ENCODE results near the gene ADD3.
A peak's percentile ranks its signal among the peaks of the same experiment; 100 is the strongest.

ADD3 gene

GRCh38 chr10:110151467-110151866 is 143.7 kb downstream of the ADD3 start:
- CTCF ChIA-PET: interaction anchor here (0.5 kb wide), 1 partner anchor 136 kb away, joined by 3 read pairs; no protein-coding TSS in a partner anchor
- TF ChIP-seq ZNF639 (tag by site-specific recombination; IDR thresholded peaks at IDR 0.05): no peak
- TF ChIP-seq ZNF140 (tag by site-specific recombination; IDR thresholded peaks at IDR 0.05): no peak
- TF ChIP-seq ZNF23 (tag by site-specific recombination; IDR thresholded peaks at IDR 0.05; ENCODE audit: borderline replicate concordance): no peak
- no peak for TF ChIP-seq ZNF600 (tag by site-specific recombination; IDR thresholded peaks at IDR 0.05)
- TF ChIP-seq ZNF610 (tag by site-specific recombination; IDR thresholded peaks at IDR 0.05; ENCODE audit: borderline replicate concordance): no peak
- TF ChIP-seq ZNF768 (tag by site-specific recombination; IDR thresholded peaks at IDR 0.05): no peak
- TF ChIP-seq KLF1 (tag by site-specific recombination; IDR thresholded peaks at IDR 0.05): peak; percentile 34; the same call in 1 of the 2 replicates
- POLR2A ChIA-PET: no interaction called here

GRCh38 chr10:110151971-110152370 is 144.2 kb downstream of the ADD3 start:
- no peak overlapping the region for H3K4me3 ChIP-seq (ENCODE audit: low read depth, low read length)
- H3K4me1 ChIP-seq (ENCODE audit: control insufficient read depth, insufficient read depth, low read length): no peaks in the 10 kb centered on the region
- H3K27ac ChIP-seq (ENCODE audit: extremely low read depth, low read depth, low read length): no peak overlapping the region
- H3K36me3 ChIP-seq (ENCODE audit: control insufficient read depth in 2 of 2, insufficient read depth in 1 of 2, low read length in 2 of 2): no peaks in the 10 kb centered on the region
- ChIA-PET CTCF (no interaction called here), POLR2A (no interaction called here)
- no peak for TF ChIP-seq ZNF280D (tag by site-specific recombination; IDR thresholded peaks at IDR 0.05)
- TF ChIP-seq ZXDB (tag by site-specific recombination; IDR thresholded peaks at IDR 0.05): no peak
- no peak for TF ChIP-seq ZNF248 (tag by site-specific recombination; IDR thresholded peaks at IDR 0.05)
- no peak for TF ChIP-seq HOXC10 (CRISPR knock-in tag; IDR thresholded peaks at IDR 0.05)
- TF ChIP-seq ZNF555 (tag by site-specific recombination; conservative IDR thresholded peaks at IDR 0.05): no peak
- no peak for TF ChIP-seq ZBTB44 (tag by site-specific recombination; IDR thresholded peaks at IDR 0.05)
- H3K9me3 ChIP-seq (ENCODE audit: control insufficient read depth, insufficient read depth, low read depth, low read length): no peaks in the 10 kb centered on the region

More at GRCh38 chr10:110151467-110151866, 143.7 kb downstream of the ADD3 start:
- Histone ChIP-seq H3K9me3 (ENCODE audit: control insufficient read depth, insufficient read depth, low read depth, low read length) (no peaks in the 10 kb centered on the region), H3K4me1 (ENCODE audit: control insufficient read depth, insufficient read depth, low read length) (no peaks in the 10 kb centered on the region), H3K27ac (ENCODE audit: extremely low read depth, low read depth, low read length) (no peak overlapping the region), H3K36me3 (ENCODE audit: control insufficient read depth in 2 of 2, insufficient read depth in 1 of 2, low read length in 2 of 2) (no peaks in the 10 kb centered on the region), H3K4me3 (ENCODE audit: low read depth, low read length) (no peak overlapping the region)

- POLR2A ChIA-PET: no interaction called here
- CTCF ChIA-PET: interaction anchor here (0.9 to 1.0 kb wide), 2 partner anchors 14 to 15 kb away, joined by 3 read pairs; no protein-coding TSS in a partner anchor
- no peak overlapping the region for H3K27ac ChIP-seq (ENCODE audit: extremely low read depth, low read depth, low read length)
- H3K4me3 ChIP-seq (ENCODE audit: low read depth, low read length): no peak overlapping the region
- no peaks in the 10 kb centered on the region for H3K4me1 ChIP-seq (ENCODE audit: control insufficient read depth, insufficient read depth, low read length)
- H3K36me3 ChIP-seq (ENCODE audit: control insufficient read depth in 2 of 2, insufficient read depth in 1 of 2, low read length in 2 of 2): no peaks in the 10 kb centered on the region
- TF ChIP-seq ZNF280C (tag by site-specific recombination; IDR thresholded peaks at IDR 0.05) (no peak), ZNF792 (tag by site-specific recombination; IDR thresholded peaks at IDR 0.05) (no peak), ZBTB7A (tag by site-specific recombination; IDR thresholded peaks at IDR 0.05; ENCODE audit: low read depth) (no peak)
- no peaks in the 10 kb centered on the region for H3K9me3 ChIP-seq (ENCODE audit: control insufficient read depth, insufficient read depth, low read depth, low read length)
Observed at GRCh38 chr10:110153396-110153795, 145.6 kb downstream of the ADD3 start.

Data from HEK293 (cell line).